ENCODE data around the gene ELMOD1. TPM values are rescaled to one million over a fixed set of nuclear protein-coding genes. Genes with fewer than 3 reads are reported as not detected.
A peak's percentile ranks its signal among the peaks of the same experiment; 100 is the strongest.

Gene ELMOD1
- total RNA-seq, 1 donor from 2014 or later = 2.3 TPM

DNA sequence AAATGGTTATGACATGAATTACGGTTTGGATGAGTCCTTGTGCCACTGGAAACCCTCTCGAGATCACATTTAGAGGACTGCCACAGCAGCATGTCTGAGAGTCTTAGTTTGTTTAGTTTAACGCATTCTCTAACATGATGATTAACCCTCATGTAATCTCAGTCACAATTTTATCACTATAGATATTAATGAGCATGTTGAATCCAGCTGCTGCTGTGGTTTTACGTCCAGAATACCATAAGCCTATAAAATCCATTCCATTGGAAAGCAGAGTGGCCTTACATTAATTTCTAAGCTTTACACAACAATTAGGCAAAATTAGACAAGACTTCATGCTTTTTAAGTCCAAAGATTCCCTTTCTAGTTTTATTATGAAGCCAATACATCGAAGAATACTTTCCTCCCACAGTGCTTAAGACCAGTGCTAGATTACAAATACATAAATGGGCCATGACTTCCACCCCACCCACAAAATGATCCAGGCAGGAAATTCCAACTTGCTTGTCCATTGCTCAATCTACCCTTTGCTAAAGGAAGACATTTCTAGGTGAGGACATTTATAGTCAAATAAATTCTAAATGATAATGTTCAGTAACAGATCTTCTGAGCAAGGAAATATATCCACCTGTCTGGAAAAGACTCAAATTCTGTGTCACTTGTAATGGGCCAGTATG, 3.5 kb upstream of the ELMOD1 start:
- intact Hi-C loops (cut with micrococcal nuclease) = no loop called here
- DNase-seq = no peak

DNA sequence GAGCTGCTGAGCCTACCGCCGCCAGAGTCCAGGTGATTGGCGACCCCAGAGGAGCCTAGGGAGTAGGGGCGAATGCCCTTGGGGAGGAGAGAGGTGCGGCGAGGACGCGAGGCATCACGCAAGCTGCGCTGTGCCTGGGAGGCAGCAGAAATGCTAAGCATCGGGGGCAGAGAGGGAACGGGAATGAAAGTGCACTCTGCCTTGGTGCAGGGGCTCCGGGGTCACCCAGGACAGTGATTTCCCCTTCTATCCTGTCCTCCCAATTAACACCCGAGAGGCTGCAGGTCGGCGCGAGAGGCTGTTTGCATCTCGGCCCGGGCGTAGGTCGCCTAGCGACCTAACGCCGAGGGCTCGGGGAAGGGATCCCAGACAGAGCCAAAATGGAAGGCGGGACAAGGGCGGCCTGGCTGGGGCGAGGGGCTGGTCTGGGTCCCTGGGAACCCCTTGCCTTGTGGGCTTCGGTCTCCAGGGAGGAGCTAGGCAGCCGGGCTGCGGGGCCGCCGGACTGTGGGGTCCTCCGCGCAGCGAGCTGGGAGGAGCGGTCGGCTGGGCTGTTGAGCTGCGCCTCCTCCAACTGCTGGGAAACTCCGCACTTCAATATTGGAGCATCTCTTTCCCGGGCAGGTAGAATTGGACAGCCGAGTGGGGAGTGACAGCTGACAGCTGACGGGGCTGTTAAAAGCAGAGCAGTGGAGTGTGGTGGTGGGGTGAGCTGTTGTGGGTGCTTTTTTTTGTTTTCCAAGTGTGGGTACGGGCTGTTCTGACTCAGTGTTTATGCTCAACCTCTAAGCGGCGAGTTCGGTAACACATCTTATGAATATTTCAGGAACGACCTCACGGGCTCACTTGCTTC, 657 bp downstream of the ELMOD1 start:
- TF ChIP-seq, protein P1, sequence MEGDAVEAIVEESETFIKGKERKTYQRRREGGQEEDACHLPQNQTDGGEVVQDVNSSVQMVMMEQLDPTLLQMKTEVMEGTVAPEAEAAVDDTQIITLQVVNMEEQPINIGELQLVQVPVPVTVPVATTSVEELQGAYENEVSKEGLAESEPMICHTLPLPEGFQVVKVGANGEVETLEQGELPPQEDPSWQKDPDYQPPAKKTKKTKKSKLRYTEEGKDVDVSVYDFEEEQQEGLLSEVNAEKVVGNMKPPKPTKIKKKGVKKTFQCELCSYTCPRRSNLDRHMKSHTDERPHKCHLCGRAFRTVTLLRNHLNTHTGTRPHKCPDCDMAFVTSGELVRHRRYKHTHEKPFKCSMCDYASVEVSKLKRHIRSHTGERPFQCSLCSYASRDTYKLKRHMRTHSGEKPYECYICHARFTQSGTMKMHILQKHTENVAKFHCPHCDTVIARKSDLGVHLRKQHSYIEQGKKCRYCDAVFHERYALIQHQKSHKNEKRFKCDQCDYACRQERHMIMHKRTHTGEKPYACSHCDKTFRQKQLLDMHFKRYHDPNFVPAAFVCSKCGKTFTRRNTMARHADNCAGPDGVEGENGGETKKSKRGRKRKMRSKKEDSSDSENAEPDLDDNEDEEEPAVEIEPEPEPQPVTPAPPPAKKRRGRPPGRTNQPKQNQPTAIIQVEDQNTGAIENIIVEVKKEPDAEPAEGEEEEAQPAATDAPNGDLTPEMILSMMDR (IDR thresholded peaks at IDR 0.05; ENCODE audit: borderline replicate concordance) = no peak

More for the DNA sequence above, 3.5 kb upstream of the ELMOD1 start:
- Histone ChIP-seq H3K4me3 (no peak overlapping the region), H3K9me3 (replicated peaks) (no peaks in the 10 kb centered on the region), H3K27me3 (ENCODE audit: low read depth) (peaks cover 96% of the 10 kb centered on the region), H3K4me1 (peaks cover 24% of the 10 kb centered on the region), H3K36me3 (no peaks in the 10 kb centered on the region), H3K27ac (replicated peaks) (no peak overlapping the region)
- TF ChIP-seq, protein P1 (IDR thresholded peaks at IDR 0.05; ENCODE audit: borderline replicate concordance) = no peak

GRCh38 chr11:107592231-107592590, 1.3 kb downstream of the ELMOD1 start:
- no peaks in the 10 kb centered on the region for H3K9me3 ChIP-seq (replicated peaks)
- peaks cover 24% of the 10 kb centered on the region for H3K4me1 ChIP-seq
- peaks cover 98% of the 10 kb centered on the region for H3K27me3 ChIP-seq (ENCODE audit: low read depth)
- H3K4me3 ChIP-seq = peak overlapping the region; percentile 76
- no peak for DNase-seq
- H3K36me3 ChIP-seq = no peaks in the 10 kb centered on the region
- intact Hi-C loops (cut with micrococcal nuclease) = no loop called here
- no peak overlapping the region for H3K27ac ChIP-seq (replicated peaks)
- TF ChIP-seq, protein P1 (IDR thresholded peaks at IDR 0.05; ENCODE audit: borderline replicate concordance) = no peak

More for the DNA sequence above, 657 bp downstream of the ELMOD1 start:
- Histone ChIP-seq H3K36me3 (no peaks in the 10 kb centered on the region), H3K4me1 (peaks cover 24% of the 10 kb centered on the region), H3K4me3 (peak overlapping the region; percentile 76), H3K9me3 (replicated peaks) (no peaks in the 10 kb centered on the region), H3K27me3 (ENCODE audit: low read depth) (peaks cover 98% of the 10 kb centered on the region), H3K27ac (replicated peaks) (no peak overlapping the region)
- intact Hi-C loops (cut with micrococcal nuclease) = no loop called here
- no peak for DNase-seq

DNA sequence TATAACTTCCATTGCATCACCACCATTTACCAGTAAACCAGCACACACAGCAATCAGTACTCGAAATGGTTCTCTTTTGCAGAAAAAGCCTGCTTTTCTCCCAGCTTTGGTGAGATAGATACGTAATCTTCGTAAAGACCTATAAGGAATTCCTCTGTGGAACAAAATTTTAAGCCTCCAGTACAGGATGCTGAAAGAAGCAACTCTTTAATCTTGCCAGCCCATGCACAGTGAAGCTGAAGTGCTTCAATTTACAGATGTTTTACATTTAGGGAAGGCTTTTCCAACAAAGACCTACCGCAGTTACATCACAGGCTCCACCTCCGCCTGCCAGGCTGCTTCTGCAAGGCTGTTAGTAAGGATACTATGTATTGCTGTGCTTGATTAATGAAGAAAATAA, 1.9 kb downstream of the ELMOD1 start:
- no peak overlapping the region for H3K4me3 ChIP-seq
- H3K36me3 ChIP-seq = no peaks in the 10 kb centered on the region
- no peak overlapping the region for H3K27ac ChIP-seq (replicated peaks)
- no peak for DNase-seq
- intact Hi-C loops (cut with micrococcal nuclease) = no loop called here
- H3K27me3 ChIP-seq (ENCODE audit: low read depth) = peaks cover 95% of the 10 kb centered on the region
- no peaks in the 10 kb centered on the region for H3K9me3 ChIP-seq (replicated peaks)
- TF ChIP-seq, protein P1 (IDR thresholded peaks at IDR 0.05; ENCODE audit: borderline replicate concordance) = no peak
- H3K4me1 ChIP-seq = peaks cover 24% of the 10 kb centered on the region

GRCh38 chr11:107593951-107594350, 3.0 kb downstream of the ELMOD1 start:
- Histone ChIP-seq H3K27ac (replicated peaks) (no peak overlapping the region), H3K27me3 (ENCODE audit: low read depth) (peaks cover 95% of the 10 kb centered on the region), H3K4me1 (peaks cover 24% of the 10 kb centered on the region), H3K4me3 (no peak overlapping the region), H3K9me3 (replicated peaks) (no peaks in the 10 kb centered on the region), H3K36me3 (no peaks in the 10 kb centered on the region)
- intact Hi-C loops (cut with micrococcal nuclease) = no loop called here
- DNase-seq = no peak
- TF ChIP-seq, protein P1 (IDR thresholded peaks at IDR 0.05; ENCODE audit: borderline replicate concordance) = no peak
